GM20000 (cell line): ENCODE results near the gene GLT1D1.

Experiments used
- DNase-seq: peaks from one replicate; pipeline ENCODE4 v3.0.0; 2012; ENCODE audit warnings: low spot score
- TF ChIP-seq, protein P1 (sequence below): IDR thresholded peaks from 2 replicates; pipeline ENCODE4 v1.5.1; 2012; ENCODE audit warnings: mild to moderate bottlenecking, control low read depth; ENCODE audit errors: extremely low read depth, missing control alignments

The GLT1D1 gene

DNA sequence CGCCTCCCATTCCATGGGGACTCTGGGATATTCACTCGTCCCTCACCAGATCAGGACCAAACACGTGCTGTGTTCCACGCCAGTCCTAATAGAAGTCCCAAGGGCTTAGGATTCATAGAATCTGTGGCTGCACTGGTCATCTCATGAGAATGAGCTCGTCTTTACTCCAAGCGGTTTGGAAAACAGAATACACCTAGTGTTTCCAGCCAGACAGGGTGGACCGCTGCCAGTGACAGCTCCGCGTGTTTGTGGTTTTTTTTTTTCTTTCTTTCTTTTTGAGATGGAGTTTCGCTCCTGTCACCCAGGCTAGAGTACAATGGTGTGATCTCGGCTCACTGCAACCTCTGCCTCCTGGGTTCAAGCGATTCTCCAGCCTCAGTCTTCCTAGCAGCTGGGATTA, 75.1 kb downstream of the GLT1D1 start:
- DNase-seq, result no peak
- TF ChIP-seq, protein P1, sequence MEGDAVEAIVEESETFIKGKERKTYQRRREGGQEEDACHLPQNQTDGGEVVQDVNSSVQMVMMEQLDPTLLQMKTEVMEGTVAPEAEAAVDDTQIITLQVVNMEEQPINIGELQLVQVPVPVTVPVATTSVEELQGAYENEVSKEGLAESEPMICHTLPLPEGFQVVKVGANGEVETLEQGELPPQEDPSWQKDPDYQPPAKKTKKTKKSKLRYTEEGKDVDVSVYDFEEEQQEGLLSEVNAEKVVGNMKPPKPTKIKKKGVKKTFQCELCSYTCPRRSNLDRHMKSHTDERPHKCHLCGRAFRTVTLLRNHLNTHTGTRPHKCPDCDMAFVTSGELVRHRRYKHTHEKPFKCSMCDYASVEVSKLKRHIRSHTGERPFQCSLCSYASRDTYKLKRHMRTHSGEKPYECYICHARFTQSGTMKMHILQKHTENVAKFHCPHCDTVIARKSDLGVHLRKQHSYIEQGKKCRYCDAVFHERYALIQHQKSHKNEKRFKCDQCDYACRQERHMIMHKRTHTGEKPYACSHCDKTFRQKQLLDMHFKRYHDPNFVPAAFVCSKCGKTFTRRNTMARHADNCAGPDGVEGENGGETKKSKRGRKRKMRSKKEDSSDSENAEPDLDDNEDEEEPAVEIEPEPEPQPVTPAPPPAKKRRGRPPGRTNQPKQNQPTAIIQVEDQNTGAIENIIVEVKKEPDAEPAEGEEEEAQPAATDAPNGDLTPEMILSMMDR, result no peak

DNA sequence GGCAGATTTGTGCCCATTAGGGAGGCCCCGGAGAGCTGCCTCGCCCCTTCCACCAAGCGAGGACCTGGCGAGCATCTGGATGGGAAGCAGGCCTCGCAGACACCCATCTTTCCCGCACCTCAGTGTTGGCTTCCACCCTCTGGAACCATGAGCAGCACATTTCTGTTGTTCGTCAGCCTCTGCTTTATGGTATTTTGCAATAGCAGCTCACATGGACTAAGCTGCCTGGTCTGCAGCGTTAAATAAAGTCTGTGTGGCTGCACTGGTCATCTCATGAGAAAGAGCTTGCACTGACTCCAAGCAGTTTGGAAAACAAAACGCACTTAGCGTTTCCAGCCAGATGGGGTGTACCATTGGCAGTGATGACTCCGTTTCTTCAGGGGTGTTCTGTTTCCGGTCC, 75.8 kb downstream of the GLT1D1 start:
- TF ChIP-seq, protein P1, result no peak
- no peak for DNase-seq

DNA sequence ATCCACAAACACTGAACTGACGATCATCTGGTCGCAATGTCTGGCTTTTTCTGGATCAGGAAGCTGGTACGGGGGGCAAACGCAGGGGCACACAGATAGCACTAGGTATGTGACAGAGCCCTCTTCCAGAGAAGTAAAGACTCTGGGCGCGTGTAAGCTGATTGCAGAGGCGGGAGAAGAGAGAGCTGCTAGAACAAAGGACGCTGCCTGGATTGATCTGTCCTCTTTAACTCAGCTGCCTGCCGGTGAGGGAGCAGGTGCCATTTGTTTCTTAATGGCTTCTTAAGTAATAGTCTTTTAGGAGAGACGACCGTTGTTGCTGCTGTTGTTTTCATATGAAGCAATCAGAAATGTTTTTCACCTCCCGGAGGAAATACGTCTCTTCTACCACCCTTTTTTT, 77.3 kb downstream of the GLT1D1 start:
- TF ChIP-seq, protein P1, result no peak
- DNase-seq, result no peak

DNA sequence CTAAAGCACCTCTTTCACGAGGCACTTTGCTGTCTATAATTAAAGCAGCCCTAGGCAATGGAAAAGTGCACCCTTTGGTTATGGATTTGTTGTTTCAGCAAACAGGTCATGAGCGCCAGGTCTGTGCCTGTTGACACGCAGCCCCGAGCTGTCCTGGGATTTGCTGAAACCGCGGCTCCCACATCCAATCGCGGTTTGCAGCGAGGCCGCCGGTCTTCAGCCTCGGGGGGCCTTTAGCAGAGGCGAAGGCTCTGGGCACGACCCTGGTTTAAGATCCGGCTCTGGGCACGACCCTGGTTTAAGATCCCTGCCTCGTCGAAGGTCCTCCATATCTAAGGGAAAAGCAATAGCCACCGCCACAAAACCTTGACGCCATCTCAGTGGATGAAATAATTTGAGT, 79.2 kb downstream of the GLT1D1 start:
- TF ChIP-seq, protein P1, result no peak
- DNase-seq, result no peak

DNA sequence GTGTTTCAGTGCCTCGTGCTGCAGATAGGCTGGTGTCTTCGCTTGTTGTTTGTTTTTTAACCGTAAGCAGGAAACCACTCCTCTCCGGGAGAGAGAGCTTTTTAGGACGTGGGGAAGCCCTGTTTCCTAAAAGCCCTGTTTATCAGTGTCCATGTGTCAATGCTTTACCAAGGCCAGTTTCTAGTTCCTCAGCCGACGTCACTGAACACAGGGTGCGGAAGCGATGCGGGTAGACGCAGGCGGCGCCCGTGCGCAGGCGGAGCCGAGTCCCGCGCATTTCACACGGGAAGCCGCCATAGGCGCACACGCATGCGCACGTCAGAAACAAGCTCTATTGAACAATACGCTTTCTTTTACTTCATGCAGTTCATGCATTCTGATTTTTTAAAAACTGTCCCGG, 79.8 kb downstream of the GLT1D1 start:
- no peak for DNase-seq
- TF ChIP-seq, protein P1, result no peak

DNA sequence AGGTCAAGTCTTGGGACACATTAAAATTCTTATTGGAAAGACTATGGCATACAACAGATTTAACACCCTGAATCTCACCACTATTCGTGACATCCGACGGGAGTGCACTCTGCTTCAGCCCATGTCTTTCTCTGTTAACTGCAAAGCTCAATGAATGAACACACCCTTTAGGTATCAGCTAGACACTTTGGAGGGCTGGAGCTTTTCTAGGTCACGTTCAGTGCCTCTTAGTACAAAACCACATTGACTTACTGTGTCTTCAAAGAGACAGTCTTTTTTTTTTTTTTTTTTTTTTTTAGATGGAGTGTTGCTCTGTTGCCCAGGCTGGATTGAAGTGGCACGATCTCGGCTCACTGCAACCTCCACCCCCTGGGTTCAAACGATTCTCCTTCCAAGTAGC, 80.6 kb downstream of the GLT1D1 start:
- no peak for DNase-seq
- TF ChIP-seq, protein P1, result no peak

DNA sequence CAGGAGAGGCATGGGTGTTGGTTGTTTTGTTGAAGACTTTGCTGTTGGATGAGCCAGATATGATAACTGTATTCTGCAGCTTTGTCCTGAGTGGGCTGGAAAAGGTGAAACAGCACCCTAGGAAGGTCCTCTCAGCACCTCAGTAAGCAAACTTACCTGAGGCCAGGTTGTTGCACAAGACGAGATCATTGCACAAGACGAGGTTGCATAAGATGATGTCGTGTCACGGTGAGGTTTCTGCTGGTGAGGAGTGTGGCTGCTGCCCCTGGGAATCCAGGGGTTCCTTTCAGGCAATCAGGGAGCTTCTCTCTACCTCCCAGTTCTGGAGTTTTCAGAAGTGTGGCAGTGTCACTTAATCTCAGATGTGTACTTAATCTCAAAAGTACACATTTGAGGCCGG, 85.6 kb downstream of the GLT1D1 start:
- no peak for DNase-seq
- TF ChIP-seq, protein P1, result no peak
